GM12878 (cell line): ENCODE measurements around the gene DHRS1. TPM values are rescaled to one million over a fixed set of nuclear protein-coding genes. Genes with fewer than 3 reads are reported as not detected.

ENCODE experiments used
- ATAC-seq: fragments of 200-7000 bp; cut with Tn5 transposase; 3 replicates; pipeline ENCODE4 v1.9.1; 2020; ENCODE audit warnings: mild to moderate bottlenecking, moderate library complexity
- BruUV-seq: library from RNA; stranded (reverse); fragments of 400-500 nt; replicated peaks from 2 replicates; lab custom pipeline; 2021; lab: Mats Ljungman, UMichigan
- CTCF ChIA-PET: fragments of 300-600 bp; sonication (Branson Sonifier 250); formaldehyde crosslinking; extraction: SDS; loops from one replicate; lab custom pipeline; 2021; ENCODE audit warnings: inconsistent platforms; lab: Yijun Ruan, JAX
- POLR2A ChIA-PET: fragments of 350-600 bp; formaldehyde crosslinking; extraction: SDS; loops from one replicate; lab custom pipeline; 2021; ENCODE audit warnings: inconsistent platforms; lab: Charles Lee
- RAD21 ChIA-PET: fragments of 300-600 bp; sonication (Branson Sonifier 250); formaldehyde crosslinking; loops from one replicate; lab custom pipeline; 2023; ENCODE audit warnings: antibody characterized with exemption; ENCODE audit not compliant: unreplicated experiment; lab: Charles Lee
- SMC1A ChIA-PET: fragments of 300-600 bp; sonication (Branson Sonifier 250); formaldehyde crosslinking; loops from one replicate; lab custom pipeline; 2023; ENCODE audit not compliant: unreplicated experiment, uncharacterized antibody; lab: Charles Lee
- DNase-seq: peaks from one replicate; pipeline ENCODE4 v3.0.0-alpha.2; 2011; ENCODE audit warnings: low read depth, low spot score
- FAIRE-seq: peaks from 3 replicates; lab custom pipeline; 2011; peaks lifted over from hg19 to GRCh38; lab: Jason Lieb, UNC
- H2AFZ ChIP-seq: 2 replicates; pipeline ENCODE4 v1.6.0; 2011; ENCODE audit warnings: low read depth, low read length, control low read depth; ENCODE audit not compliant: control insufficient read depth
- H3K27ac ChIP-seq: 2 replicates; pipeline ENCODE4 v1.5.1; 2011; ENCODE audit warnings: control low read depth; ENCODE audit not compliant: control insufficient read depth, insufficient read depth
- H3K27me3 ChIP-seq, 2 experiments: replicated peaks in 1 of 2; 2 replicates each; pipeline versions ENCODE4 v1.6.0 to v1.6.1; 2011; ENCODE audit warnings: low read length in 1 of 2; ENCODE audit not compliant: control insufficient read depth in 2 of 2, insufficient read depth in 2 of 2
- H3K36me3 ChIP-seq, 2 experiments: 2 replicates each; pipeline ENCODE4 v1.5.1; 2011; ENCODE audit warnings: low read length in 1 of 2; ENCODE audit not compliant: control insufficient read depth in 2 of 2, insufficient read depth in 2 of 2
- H3K4me1 ChIP-seq: 2 replicates; pipeline ENCODE4 v1.6.1; 2011; ENCODE audit warnings: mild to moderate bottlenecking, low read length, moderate library complexity, mixed read lengths; ENCODE audit not compliant: control insufficient read depth, insufficient read depth
- H3K4me2 ChIP-seq: 2 replicates; pipeline ENCODE4 v1.6.0; 2011; ENCODE audit warnings: control low read depth; ENCODE audit not compliant: control insufficient read depth, insufficient read depth
- H3K4me3 ChIP-seq: fragments of 200-600 bp; sonication (generic); 2 replicates; pipeline ENCODE4 v1.5.1; 2016
- H3K79me2 ChIP-seq: 2 replicates; pipeline ENCODE4 v1.6.0; 2011; ENCODE audit warnings: low read length; ENCODE audit not compliant: control insufficient read depth, insufficient read depth
- H3K9ac ChIP-seq: 2 replicates; pipeline ENCODE4 v1.8.0; 2011; ENCODE audit warnings: low read length, control low read depth, mixed read lengths; ENCODE audit not compliant: control insufficient read depth, insufficient read depth
- H3K9me3 ChIP-seq: replicated peaks from 3 replicates; pipeline ENCODE4 v1.5.1; 2011; ENCODE audit warnings: mild to moderate bottlenecking, low read length; ENCODE audit not compliant: control insufficient read depth, insufficient read depth
- H4K20me1 ChIP-seq: 2 replicates; pipeline ENCODE4 v1.6.0; 2011; ENCODE audit not compliant: control insufficient read depth, insufficient read depth
- BCL11A ChIP-seq: IDR thresholded peaks from 2 replicates; pipeline ENCODE4 v1.6.1; 2011; ENCODE audit warnings: low read depth, low read length
- EP300 ChIP-seq, 2 experiments: fragments of 150-350 bp in 1 of 2; IDR thresholded peaks; 2 replicates each; pipeline ENCODE4 v1.6.1; 2011 to 2012; ENCODE audit warnings: low read depth in 2 of 2, low read length in 2 of 2, borderline replicate concordance in 1 of 2, improper control_type of control experiment in 1 of 2, inconsistent platforms in 1 of 2; ENCODE audit not compliant: control insufficient read depth in 1 of 2
- GATAD2B ChIP-seq: fragments of 450-650 bp; conservative IDR thresholded peaks from 2 replicates; pipeline ENCODE4 v1.6.1; 2017; ENCODE audit warnings: low read depth, mild to moderate bottlenecking, moderate library complexity
- IKZF2 ChIP-seq, 2 experiments: fragments of 450-650 bp; IDR thresholded peaks; 2 replicates each; pipeline ENCODE4 v1.6.1; 2017; ENCODE audit warnings: mild to moderate bottlenecking in 2 of 2, moderate library complexity in 2 of 2
- MYB ChIP-seq: fragments of 150-350 bp; IDR thresholded peaks from 2 replicates; pipeline ENCODE4 v1.6.1; 2014; ENCODE audit warnings: mild to moderate bottlenecking, low read depth, low read length, borderline replicate concordance
- NR2F1 ChIP-seq: fragments of 450-650 bp; conservative IDR thresholded peaks from 2 replicates; pipeline ENCODE4 v1.6.1; 2017; ENCODE audit warnings: mild to moderate bottlenecking
- NRF1 ChIP-seq: conservative IDR thresholded peaks from 2 replicates; pipeline ENCODE4 v1.6.1; 2011; ENCODE audit warnings: mild to moderate bottlenecking, low read depth, low read length, improper control_type of control experiment
- PKNOX1 ChIP-seq: fragments of 450-650 bp; IDR thresholded peaks from 2 replicates; pipeline ENCODE4 v1.6.1; 2016; ENCODE audit warnings: mild to moderate bottlenecking
- SMAD1 ChIP-seq: fragments of 450-650 bp; IDR thresholded peaks from 2 replicates; pipeline ENCODE4 v1.6.1; 2018; ENCODE audit warnings: mild to moderate bottlenecking, low read depth; ENCODE audit not compliant: partially characterized antibody
- SRF ChIP-seq, 2 experiments: IDR thresholded peaks; 2 replicates each; pipeline ENCODE4 v1.6.1; 2011; ENCODE audit warnings: low read depth in 2 of 2, low read length in 2 of 2, mild to moderate bottlenecking in 1 of 2, moderate library complexity in 1 of 2
- ZBED1 ChIP-seq: IDR thresholded peaks from 2 replicates; pipeline ENCODE4 v1.6.1; 2016; ENCODE audit warnings: borderline replicate concordance
- ZNF622 ChIP-seq: fragments of 450-650 bp; IDR thresholded peaks from 2 replicates; pipeline ENCODE4 v1.6.1; 2017; ENCODE audit warnings: mild to moderate bottlenecking, inconsistent platforms
- WGBS: methylation state at CpG from one replicate; pipeline ENCODE4 v1.1.6; 2016; ENCODE audit warnings: low lambda C conversion rate; ENCODE audit not compliant: insufficient replicate concordance, insufficient coverage; ENCODE audit errors: missing lambda C conversion rate; 5-methylcytosine and 5-hydroxymethylcytosine counted together
- in situ Hi-C: fragments of 300-500 bp; cut with MboI; formaldehyde crosslinking; loops from 9 replicates; pipeline ENCODE4 v1.14.3; 2018; ENCODE audit warnings: mixed read lengths
- intact Hi-C: fragments of 100-400 bp; cut with micrococcal nuclease; formaldehyde crosslinking; loops from one replicate; pipeline ENCODE4 v1.14.2; 2022; ENCODE audit not compliant: unreplicated experiment
- polyA plus RNA-seq, 11 experiments: library from polyadenylated mRNA; depleted of rRNA in 4 of 11; unstranded in 6 of 11; stranded (reverse) in 5 of 11; fragments of >200 nt; fragmentation: Nextera tagmentation in 4 of 11; fragmentation: Illumina TruSeq in 1 of 11; extraction: Ambion mirVana in 4 of 11; extraction: Trizol in 1 of 11; gene quantifications; 1 replicate in 1 of 11; 2 replicates in 10 of 11; pipeline versions ENCODE4 v1.2.1 to v1.2.3, GENCODE V29; 2011 to 2016; ENCODE audit warnings: inconsistent platforms in 2 of 11, missing spikeins in 2 of 11, low read depth in 1 of 11
- total RNA-seq, 4 experiments: library from RNA; depleted of rRNA in 3 of 4; stranded (reverse); fragments of >200 nt in 3 of 4; fragmentation: Illumina TruSeq in 1 of 4; extraction: Trizol in 1 of 4; gene quantifications; 2 replicates each; pipeline versions ENCODE4 v1.2.1 to v1.2.3, GENCODE V29; 2013 to 2021
- TF ChIP-seq, protein P1 (sequence below): fragments of 450-650 bp; IDR thresholded peaks from 2 replicates; pipeline ENCODE4 v1.6.1; 2017; ENCODE audit warnings: mild to moderate bottlenecking, moderate library complexity
- TF ChIP-seq, protein P2 (sequence below): IDR thresholded peaks from 2 replicates; pipeline ENCODE4 v1.6.1; 2011; ENCODE audit warnings: mild to moderate bottlenecking, low read depth, low read length, moderate library complexity; ENCODE audit not compliant: insufficient replicate concordance

The DHRS1 gene
- total and polyA plus RNA-seq, 10 of the 15 experiments (the other 5 are each of a cell fraction or from before 2014, with no cell fraction given), result 12.1 to 45.0 (median 25.7) TPM

DNA sequence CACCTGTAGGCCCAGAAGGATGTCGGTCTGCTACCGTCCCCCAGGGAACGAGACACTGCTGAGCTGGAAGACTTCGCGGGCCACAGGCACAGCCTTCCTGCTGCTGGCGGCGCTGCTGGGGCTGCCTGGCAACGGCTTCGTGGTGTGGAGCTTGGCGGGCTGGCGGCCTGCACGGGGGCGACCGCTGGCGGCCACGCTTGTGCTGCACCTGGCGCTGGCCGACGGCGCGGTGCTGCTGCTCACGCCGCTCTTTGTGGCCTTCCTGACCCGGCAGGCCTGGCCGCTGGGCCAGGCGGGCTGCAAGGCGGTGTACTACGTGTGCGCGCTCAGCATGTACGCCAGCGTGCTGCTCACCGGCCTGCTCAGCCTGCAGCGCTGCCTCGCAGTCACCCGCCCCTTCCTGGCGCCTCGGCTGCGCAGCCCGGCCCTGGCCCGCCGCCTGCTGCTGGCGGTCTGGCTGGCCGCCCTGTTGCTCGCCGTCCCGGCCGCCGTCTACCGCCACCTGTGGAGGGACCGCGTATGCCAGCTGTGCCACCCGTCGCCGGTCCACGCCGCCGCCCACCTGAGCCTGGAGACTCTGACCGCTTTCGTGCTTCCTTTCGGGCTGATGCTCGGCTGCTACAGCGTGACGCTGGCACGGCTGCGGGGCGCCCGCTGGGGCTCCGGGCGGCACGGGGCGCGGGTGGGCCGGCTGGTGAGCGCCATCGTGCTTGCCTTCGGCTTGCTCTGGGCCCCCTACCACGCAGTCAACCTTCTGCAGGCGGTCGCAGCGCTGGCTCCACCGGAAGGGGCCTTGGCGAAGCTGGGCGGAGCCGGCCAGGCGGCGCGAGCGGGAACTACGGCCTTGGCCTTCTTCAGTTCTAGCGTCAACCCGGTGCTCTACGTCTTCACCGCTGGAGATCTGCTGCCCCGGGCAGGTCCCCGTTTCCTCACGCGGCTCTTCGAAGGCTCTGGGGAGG, 11.3 kb upstream of the DHRS1 start, which contains the start of gene LTB4R (continued):
- TF ChIP-seq ZBED1, result no peak
- no peak for TF ChIP-seq GATAD2B
- no peak for TF ChIP-seq BCL11A

- ChIA-PET CTCF (interaction anchor here (1.0 to 7.9 kb wide), 10 partner anchors 8 to 254 kb away, joined by 3 to 149 read pairs (median 4); partner anchors contain the start of genes ADCY4, DCAF11, DHRS1 and KHNYN), RAD21 (interaction anchor here (0.6 to 1.9 kb wide), 6 partner anchors 13 to 121 kb away, joined by 3 to 9 read pairs (median 4); partner anchors contain the start of gene TINF2), SMC1A (interaction anchor here (0.9 to 1.6 kb wide), 7 partner anchors 9 to 121 kb away, joined by 3 to 7 read pairs (median 3); partner anchors contain the start of gene TINF2), POLR2A (interaction anchor here (0.6 to 1.0 kb wide), 3 partner anchors 16 to 121 kb away, joined by 3 read pairs; partner anchors contain the start of gene RIPK3)
- Histone ChIP-seq H3K79me2 (no peaks in the 10 kb centered on the region), H3K9me3 (no peaks in the 10 kb centered on the region), H3K4me2 (no peak overlapping the region), H3K36me3 (peaks cover 6 to 12% of the 10 kb centered on the region in 2 experiments; a peak in 3 of 4 replicates), H3K9ac (no peak overlapping the region), H3K27me3 (no peaks in the 10 kb centered on the region), H4K20me1 (no peaks in the 10 kb centered on the region), H2AFZ (no peak overlapping the region), H3K4me3 (0 out of 2 replicates have a peak overlapping the region, but pooled peaks have one; percentile 47), H3K27ac (no peak overlapping the region), H3K4me1 (peaks cover 37% of the 10 kb centered on the region)
- in situ Hi-C loops, result no loop called here
- ATAC-seq, result no peak
- no TSS peak for BruUV-seq
- DNase-seq, result no peak
- intact Hi-C loops, result no loop called here
- no peak for FAIRE-seq
- WGBS, result 25% methylated on average over 4 of the region's 5 CpGs
- TF ChIP-seq IKZF2 (IDR thresholded peaks at IDR 0.05) (no peak), EP300 (IDR thresholded peaks at IDR 0.05; ENCODE audit: borderline replicate concordance in 1 of 2, control insufficient read depth in 1 of 2, low read depth in 2 of 2, low read length in 2 of 2) (no peak), SRF (IDR thresholded peaks at IDR 0.05; ENCODE audit: low read depth in 2 of 2, low read length in 2 of 2) (no peak), ZNF622 (no peak), NRF1 (no peak), NR2F1 (no peak), MYB (no peak), SMAD1 (no peak), PKNOX1 (no peak; the same call in 1 of the 2 replicates)
- TF ChIP-seq, protein P1, sequence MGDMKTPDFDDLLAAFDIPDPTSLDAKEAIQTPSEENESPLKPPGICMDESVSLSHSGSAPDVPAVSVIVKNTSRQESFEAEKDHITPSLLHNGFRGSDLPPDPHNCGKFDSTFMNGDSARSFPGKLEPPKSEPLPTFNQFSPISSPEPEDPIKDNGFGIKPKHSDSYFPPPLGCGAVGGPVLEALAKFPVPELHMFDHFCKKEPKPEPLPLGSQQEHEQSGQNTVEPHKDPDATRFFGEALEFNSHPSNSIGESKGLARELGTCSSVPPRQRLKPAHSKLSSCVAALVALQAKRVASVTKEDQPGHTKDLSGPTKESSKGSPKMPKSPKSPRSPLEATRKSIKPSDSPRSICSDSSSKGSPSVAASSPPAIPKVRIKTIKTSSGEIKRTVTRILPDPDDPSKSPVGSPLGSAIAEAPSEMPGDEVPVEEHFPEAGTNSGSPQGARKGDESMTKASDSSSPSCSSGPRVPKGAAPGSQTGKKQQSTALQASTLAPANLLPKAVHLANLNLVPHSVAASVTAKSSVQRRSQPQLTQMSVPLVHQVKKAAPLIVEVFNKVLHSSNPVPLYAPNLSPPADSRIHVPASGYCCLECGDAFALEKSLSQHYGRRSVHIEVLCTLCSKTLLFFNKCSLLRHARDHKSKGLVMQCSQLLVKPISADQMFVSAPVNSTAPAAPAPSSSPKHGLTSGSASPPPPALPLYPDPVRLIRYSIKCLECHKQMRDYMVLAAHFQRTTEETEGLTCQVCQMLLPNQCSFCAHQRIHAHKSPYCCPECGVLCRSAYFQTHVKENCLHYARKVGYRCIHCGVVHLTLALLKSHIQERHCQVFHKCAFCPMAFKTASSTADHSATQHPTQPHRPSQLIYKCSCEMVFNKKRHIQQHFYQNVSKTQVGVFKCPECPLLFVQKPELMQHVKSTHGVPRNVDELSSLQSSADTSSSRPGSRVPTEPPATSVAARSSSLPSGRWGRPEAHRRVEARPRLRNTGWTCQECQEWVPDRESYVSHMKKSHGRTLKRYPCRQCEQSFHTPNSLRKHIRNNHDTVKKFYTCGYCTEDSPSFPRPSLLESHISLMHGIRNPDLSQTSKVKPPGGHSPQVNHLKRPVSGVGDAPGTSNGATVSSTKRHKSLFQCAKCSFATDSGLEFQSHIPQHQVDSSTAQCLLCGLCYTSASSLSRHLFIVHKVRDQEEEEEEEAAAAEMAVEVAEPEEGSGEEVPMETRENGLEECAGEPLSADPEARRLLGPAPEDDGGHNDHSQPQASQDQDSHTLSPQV, result no peak
- TF ChIP-seq, protein P2, sequence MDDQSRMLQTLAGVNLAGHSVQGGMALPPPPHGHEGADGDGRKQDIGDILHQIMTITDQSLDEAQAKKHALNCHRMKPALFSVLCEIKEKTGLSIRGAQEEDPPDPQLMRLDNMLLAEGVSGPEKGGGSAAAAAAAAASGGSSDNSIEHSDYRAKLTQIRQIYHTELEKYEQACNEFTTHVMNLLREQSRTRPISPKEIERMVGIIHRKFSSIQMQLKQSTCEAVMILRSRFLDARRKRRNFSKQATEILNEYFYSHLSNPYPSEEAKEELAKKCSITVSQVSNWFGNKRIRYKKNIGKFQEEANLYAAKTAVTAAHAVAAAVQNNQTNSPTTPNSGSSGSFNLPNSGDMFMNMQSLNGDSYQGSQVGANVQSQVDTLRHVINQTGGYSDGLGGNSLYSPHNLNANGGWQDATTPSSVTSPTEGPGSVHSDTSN, result no peak
Measured at GRCh38 chr14:24310265-24310645, 10.7 kb upstream of the DHRS1 start.
